Measurements from ENCODE around the gene WDR45B.
"Not testable (repeated sequence)": the region's sequence is repeated elsewhere in the genome, so short reads cannot be mapped to it uniquely, and the experiment has no call there.

WDR45B gene

GRCh38 chr17:82582709-82583108, 65.5 kb downstream of the WDR45B start:
- no peak for DNase-seq (ENCODE audit: low read depth)

- DNase-seq (ENCODE audit: low read depth): peak; percentile 93
Observed at GRCh38 chr17:82582213-82582612, 66.0 kb downstream of the WDR45B start.

- DNase-seq (ENCODE audit: low read depth): not testable (repeated sequence)
Observed at GRCh38 chr17:82579969-82580368, 68.3 kb downstream of the WDR45B start.

GRCh38 chr17:82577300-82577699, 70.9 kb downstream of the WDR45B start:
- DNase-seq (ENCODE audit: low read depth): no peak

GRCh38 chr17:82575581-82576221, 72.5 kb downstream of the WDR45B start:
- not testable (repeated sequence) for DNase-seq (ENCODE audit: low read depth)

- no peak for DNase-seq (ENCODE audit: low read depth)
Observed at GRCh38 chr17:82574041-82574440, 74.2 kb downstream of the WDR45B start.

- DNase-seq (ENCODE audit: low read depth): no peak
Observed at GRCh38 chr17:82571855-82572254, 76.4 kb downstream of the WDR45B start.

- no peak for DNase-seq (ENCODE audit: low read depth)
Observed at GRCh38 chr17:82570277-82570676, 78.0 kb downstream of the WDR45B start.

GRCh38 chr17:82569621-82570020, 78.6 kb downstream of the WDR45B start:
- no peak for DNase-seq (ENCODE audit: low read depth)

- no peak for DNase-seq (ENCODE audit: low read depth)
Observed at GRCh38 chr17:82568997-82569393, 79.2 kb downstream of the WDR45B start.

- no peak for DNase-seq (ENCODE audit: low read depth)
Observed at GRCh38 chr17:82567286-82567685, 81.0 kb downstream of the WDR45B start.

GRCh38 chr17:82566129-82566960, 81.9 kb downstream of the WDR45B start:
- no peak for DNase-seq (ENCODE audit: low read depth)

GRCh38 chr17:82565551-82565950, 82.7 kb downstream of the WDR45B start:
- DNase-seq (ENCODE audit: low read depth): no peak

Measured in ELR (cell line).